HG02678 (cell line): ENCODE results near the gene LGR5.
"Not testable (repeated sequence)": the region's sequence is repeated elsewhere in the genome, so short reads cannot be mapped to it uniquely, and the experiment has no call there.

ENCODE experiments used
- ATAC-seq: cut with Tn5 transposase; IDR thresholded peaks from one replicate; pipeline ENCODE4 v1.9.1; 2021; ENCODE audit warnings: mild to moderate bottlenecking, moderate library complexity; ENCODE audit not compliant: unreplicated experiment

Gene LGR5

GRCh38 chr12:71472441-71472911 is 32.9 kb downstream of the LGR5 start:
- no peak for ATAC-seq

DNA sequence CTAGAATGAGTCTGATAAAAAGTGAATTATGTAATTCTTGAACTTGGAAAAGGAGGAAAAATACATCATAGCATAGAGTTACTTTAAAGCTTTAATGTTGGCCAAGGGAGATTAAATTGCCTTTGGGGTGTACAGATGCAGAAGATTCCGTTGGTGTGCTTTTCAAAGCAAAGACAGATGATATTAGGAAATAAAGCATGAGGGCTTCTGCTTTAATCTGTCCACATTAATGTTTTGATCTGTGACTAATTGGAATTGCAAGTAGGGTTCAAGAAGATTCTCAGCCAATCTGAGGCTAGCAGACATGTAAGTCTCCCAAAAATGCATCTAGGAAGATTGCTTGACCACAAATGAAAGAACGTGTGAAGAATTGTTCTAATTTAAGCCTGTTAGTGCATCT is 35.2 kb downstream of the LGR5 start:
- no peak for ATAC-seq

DNA sequence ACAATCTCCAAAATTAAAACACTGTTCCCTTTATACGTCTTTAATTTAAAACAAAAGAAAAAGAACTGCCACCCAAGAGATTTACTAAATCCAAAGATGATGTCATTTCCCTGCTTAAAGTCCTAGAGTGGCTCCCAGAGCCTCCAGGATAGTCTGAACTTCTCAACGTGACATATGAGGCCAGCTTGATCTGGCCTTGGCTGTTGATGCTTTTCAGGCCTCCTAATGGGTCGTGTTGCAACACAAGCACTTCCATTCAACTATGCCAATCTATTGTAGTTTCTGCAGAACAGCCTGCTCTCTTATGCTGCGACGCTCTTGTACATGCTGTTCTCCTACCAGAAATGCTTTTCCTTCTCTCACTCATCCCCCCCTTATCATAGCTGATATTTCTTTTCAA is 35.7 kb downstream of the LGR5 start:
- ATAC-seq: no peak

DNA sequence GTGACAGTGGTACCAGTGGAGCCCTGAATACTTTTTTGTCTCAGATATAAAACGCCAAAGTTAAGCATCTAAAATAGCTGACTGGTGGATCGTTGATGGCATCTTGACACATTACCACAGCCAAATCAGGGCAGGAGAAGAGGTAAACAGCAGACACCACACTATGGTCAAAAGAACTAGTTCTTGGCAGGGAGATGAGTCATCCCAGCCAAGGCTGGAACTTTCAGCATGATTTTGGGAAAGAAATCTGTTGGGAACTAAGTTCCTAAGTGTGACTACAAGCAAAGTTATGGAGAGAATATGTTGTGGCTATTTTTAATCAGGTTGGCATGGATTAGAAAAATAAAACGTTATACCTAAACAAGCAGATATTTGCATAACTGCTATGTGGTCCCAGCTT is 36.9 kb downstream of the LGR5 start:
- no peak for ATAC-seq

GRCh38 chr12:71477609-71478008 is 38.0 kb downstream of the LGR5 start:
- no peak for ATAC-seq

- no peak for ATAC-seq
These were observed 38.7 kb downstream of the LGR5 start for GRCh38 chr12:71478270-71478669.

DNA sequence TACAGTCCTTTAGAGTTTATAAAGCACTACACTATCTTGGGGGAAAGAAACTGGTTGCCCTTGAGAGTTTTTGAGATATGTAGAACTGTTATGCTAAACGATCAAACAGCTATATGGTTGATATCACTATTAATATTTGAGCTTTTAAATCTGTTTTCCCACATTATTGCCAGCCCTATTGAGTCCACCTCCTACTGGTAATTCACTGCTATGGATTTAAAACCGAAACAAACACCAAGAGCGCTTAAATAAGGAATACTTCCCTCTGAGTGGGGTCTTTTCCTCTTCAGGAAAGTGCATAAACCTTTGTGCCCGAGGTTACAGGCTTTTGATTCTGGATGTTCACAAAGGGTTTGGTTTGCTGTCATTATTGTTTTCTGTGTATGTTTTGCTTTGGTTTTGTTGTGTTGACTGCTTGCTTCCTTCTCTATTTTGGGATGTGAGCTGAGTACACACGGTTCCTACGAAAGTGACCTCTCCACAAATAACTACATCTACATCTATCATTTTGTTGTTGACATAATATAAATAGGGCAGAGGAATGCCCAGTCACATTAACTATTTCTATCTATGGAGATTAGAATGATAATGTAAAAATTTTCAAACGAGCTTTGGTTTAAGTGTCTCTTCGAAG is 44.8 kb downstream of the LGR5 start:
- ATAC-seq: no peak

DNA sequence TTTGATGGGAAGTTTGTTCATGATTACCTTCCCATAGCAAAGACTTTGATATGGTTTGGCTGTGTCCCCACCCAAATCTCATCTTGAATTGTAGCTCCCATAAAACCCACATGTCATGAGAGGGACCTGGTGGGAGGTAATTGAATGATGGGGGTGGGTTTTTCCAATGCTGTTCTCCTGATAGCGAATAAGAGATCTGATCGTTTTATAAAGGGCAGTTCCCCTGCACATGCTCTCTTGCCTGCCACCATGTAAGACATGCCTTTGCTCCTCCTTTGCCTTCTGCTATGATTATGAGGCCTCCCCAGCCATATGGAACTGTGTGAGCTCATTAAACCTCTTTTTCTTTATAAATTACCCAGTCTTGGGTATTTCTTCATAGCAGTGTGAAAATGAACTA is 51.2 kb downstream of the LGR5 start:
- not testable (repeated sequence) for ATAC-seq

DNA sequence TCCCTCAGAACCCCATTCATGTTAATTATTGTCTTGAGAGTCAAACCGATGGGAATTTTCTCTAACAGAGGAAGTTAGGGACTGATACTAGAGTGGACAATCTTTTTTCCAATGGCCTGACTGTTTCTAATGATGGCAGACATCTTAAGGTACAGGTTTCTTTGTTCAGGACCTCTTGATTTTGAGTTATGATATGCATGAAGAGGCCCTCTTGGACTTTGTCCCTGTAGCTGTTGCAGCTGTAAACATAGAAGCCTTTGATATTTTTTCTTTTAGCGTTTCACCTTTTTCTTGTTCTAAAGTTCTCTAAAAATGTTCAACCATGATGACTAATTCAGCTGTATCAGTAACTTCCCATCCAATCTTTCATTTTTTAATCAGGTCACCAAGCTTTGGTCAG is 53.0 kb downstream of the LGR5 start:
- no peak for ATAC-seq

DNA sequence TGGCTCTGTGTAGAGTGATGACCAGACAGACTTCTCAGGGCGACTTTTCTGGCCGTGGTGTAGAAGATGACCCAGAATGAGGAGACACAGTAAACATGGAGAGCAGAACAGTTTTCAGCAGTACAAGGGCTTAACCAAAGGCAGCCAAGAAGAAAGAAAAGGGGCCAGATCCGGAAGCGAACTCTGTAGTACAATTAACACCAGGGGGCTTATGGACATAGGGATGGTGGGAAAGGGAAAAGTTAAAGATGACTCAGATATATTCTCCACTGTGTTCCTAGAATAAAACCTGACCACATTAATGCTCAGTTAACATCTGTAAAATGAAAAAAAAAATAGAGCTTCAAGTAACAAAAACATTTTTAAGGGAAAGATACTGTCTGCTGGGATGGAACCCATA is 60.2 kb downstream of the LGR5 start:
- ATAC-seq: no peak

DNA sequence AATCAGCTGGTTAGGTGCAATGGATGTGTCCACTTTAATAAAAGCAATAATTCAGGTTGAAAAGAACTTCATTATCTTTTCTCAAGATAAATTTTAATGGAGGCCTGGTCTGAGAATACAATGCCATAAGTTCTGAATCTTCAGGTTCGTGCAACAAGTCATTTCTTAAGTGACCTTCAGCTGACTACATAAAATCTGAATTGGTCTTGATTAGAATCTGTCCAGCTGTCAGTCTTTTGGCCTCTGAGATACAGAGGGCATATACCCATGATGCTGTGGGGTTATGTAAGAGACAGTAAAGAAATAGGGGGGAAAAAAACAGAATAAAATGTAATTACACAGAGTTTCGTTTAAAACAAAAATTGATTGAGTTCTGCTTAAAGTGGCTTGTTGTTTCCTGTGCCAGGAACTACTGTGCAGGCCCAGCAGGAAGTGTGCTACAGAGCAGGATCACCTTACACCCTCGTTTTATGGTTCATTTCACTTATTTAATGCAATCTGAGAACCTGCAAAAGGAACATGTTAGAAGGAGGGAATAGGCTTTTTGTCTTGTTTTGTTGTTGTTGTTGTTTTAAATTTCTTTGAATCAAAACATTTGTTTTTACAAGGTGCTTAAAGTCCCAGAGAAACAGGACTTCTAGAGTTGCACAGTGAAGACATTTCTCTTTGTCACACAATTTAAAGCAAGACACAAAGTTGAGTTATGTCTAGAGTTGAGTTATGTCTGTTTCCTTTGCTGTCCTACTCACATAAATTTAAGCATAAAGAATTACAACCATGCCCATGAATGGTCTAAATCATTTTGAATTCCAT is 64.2 kb downstream of the LGR5 start:
- no peak for ATAC-seq

GRCh38 chr12:71504476-71504875 is 64.9 kb downstream of the LGR5 start:
- no peak for ATAC-seq

DNA sequence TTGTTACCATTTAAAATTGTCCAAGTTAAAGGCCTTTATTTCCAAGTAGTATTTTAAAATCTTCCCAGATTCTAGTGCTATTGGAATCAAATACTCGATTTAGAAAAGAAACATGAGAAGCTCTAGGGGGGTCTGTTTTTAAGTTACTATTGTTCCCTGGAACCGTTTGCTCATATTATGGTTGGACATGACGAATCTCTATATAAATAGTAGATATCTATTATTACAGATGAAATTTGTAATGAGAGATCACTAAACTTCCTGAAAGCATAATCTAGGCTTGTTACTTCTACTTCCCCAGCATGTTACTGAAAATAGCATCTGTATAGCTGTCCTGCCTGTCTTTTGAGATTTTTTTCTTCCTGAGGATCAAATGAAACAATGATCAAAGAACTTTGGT is 70.1 kb downstream of the LGR5 start:
- ATAC-seq: no peak

GRCh38 chr12:71517145-71517846 is 77.7 kb downstream of the LGR5 start:
- ATAC-seq: no peak

DNA sequence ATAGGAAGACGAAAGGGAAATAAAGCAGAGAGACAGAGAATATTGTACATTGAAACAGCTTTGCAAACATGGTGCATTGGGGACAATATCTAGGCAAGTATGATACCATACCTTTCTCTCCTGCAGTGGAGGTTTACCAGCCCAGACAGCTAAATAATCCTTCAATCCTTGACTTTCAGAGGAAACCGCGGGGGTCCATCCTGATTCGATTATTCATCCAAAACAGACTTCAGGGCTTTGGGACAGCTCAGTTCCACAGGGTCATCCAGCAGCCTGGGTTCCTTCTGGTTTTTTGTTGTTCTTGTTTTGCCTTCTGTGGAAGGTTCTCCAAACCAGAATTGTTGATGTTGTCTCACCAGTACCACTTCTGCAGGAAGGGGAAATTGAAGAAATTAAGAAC is 81.5 kb downstream of the LGR5 start:
- ATAC-seq: no peak

DNA sequence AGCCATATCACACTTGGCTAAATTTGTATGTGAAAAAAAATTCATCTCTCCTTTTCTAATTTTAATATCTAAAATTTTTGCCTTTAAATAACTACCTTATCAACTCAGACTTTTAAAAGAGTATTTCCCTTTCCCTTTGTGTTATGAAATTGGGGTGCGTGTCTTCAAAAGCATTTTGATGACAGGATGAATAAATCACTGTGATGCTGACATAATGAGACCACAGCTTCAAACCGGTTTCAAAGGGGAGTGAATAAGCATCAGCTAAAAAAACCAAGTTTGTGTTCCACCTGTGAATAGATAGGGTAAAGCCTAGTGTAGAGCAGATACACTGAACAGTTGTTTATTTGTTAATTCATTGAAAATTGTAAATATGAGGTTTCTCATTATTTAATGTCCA is 85.0 kb downstream of the LGR5 start:
- ATAC-seq: no peak

GRCh38 chr12:71533703-71534102 is 94.1 kb downstream of the LGR5 start:
- no peak for ATAC-seq

DNA sequence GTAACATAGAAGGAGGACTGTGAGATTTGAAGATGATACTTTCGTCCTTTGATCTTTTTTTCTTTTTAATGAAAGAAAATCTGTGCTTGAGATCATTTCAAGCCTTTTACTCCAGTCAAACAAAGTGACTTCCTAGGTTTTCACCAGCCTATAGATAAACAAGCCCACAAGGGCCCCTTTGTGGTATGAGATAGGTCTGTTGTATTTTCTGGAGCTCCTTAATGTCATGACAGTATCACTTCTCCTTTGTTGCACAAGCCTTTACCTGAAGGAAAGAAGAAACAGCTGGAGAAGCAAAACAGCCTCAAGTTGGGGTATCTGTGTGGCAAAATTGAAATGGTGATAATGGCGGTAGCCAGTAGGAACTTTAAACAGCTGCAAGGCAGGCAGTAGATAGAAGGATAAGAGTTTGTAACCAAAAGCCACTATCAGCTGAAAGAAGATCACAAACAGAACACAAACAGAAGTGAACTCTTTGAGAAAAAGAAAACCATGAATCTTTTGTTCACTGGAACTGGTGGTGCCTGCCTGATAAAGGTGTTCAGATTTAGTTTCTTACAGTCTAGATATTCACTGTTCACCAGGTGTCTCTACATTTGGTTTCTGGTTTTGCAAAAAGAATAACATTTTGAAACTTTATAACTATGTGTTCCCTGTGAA is 96.8 kb downstream of the LGR5 start:
- no peak for ATAC-seq

GRCh38 chr12:71536939-71537622 is 97.5 kb downstream of the LGR5 start:
- no peak for ATAC-seq

DNA sequence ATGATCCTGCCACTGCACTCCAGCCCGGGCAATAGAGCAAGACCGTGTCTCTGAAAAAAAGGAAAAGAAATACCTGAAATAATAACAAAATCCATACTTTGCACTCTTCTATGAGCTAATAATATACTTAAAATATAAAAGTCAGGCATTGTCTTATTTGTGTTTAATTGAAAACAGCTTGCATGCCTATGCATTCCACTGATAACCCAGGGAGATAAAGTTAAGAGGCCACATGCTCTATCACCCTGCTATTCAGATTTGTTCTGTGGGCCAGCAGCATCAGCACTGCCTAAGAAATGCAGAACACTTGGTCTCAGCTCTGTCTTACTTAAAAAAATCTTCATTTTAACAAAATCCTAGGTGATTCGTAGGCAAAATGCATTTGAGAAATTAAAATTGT is 99.2 kb downstream of the LGR5 start:
- no peak for ATAC-seq

- ATAC-seq: no peak
These were observed 102.0 kb downstream of the LGR5 start for GRCh38 chr12:71541583-71541982.
